NCI-H526 treated with DMSO at 0.1 percent for 48 hours (cell line): ENCODE measurements around the gene MOGAT2.

ENCODE experiments used
- DNase-seq: peaks from one replicate; lab custom pipeline; 2025; lab: John Stamatoyannopoulos, UW

Gene MOGAT2

GRCh38 chr11:75781296-75781695 is 63.7 kb downstream of the MOGAT2 start:
- no peak for DNase-seq

- no peak for DNase-seq
Measured at GRCh38 chr11:75781831-75782230, 64.2 kb downstream of the MOGAT2 start.
